ENCODE results near the gene ATP2A1.
"Not testable (repeated sequence)": the region's sequence is repeated elsewhere in the genome, so short reads cannot be mapped to it uniquely, and the experiment has no call there.

The ATP2A1 gene

DNA sequence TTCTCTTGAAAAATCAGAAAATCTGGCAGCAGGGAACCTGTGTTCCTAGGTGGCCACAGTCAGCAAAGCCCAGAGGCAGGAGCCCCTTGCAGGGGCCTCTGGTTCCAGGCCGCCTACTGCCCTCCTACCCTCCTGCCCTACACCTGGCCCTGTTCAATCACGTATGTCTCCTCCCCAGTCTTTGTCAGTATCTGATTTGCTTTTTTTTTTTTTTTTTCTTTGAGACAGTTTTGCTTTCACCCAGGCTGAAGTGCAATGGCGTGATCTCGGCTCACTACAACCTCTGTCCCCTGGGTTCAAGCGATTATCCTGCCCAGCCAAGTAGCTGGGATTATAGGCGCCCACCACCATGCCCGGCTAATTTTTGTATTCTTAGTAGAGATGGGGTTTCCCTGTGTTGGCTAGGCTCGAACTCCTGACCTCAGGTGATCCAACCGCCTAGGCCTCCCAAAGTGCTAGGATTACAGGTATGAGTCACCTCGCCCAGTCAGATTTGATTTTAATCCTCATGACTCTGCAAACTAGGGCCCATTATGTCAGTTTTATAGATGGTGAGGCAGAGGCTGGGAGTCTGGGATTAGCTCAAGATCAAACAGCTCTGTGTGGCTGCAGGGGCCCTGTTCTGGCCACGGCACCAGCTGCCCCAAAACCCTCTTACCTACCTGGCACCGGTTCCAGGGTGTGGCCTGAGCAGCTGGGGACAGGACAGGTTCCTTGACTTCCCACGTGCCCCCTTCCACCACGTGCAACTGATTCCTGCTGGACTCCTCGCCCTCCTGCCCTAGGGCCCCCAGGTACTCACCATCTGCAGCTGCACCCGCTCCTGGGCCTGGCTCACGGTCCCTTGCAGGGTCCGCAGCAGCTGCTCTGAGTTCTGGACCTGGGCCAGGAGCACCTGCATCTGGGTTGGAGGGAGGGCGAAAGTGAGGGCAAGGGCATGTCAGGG is 32.1 kb downstream of the ATP2A1 start:
- no peak for DNase-seq (ENCODE audit: low read depth)

DNA sequence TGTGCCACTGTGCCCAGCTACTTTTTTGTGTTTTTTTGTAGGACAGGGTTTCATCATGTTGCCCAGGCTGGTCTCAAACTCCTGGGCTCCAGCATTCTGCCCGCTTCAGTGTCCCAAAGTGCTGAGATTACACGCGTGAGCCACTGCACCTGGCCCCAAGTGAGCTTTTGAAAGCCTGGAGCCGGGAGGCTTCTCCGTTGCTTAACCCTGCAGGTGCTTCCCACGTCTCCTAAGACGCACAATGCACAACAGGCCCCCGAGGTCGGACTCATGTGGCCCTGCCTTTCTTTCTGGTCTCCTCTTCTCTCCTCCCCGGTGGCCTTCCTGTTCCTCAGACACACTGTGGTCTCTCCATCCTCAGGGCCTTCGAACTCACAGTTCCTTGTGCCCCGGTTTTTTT is 34.3 kb downstream of the ATP2A1 start:
- DNase-seq (ENCODE audit: low read depth), result no peak

DNA sequence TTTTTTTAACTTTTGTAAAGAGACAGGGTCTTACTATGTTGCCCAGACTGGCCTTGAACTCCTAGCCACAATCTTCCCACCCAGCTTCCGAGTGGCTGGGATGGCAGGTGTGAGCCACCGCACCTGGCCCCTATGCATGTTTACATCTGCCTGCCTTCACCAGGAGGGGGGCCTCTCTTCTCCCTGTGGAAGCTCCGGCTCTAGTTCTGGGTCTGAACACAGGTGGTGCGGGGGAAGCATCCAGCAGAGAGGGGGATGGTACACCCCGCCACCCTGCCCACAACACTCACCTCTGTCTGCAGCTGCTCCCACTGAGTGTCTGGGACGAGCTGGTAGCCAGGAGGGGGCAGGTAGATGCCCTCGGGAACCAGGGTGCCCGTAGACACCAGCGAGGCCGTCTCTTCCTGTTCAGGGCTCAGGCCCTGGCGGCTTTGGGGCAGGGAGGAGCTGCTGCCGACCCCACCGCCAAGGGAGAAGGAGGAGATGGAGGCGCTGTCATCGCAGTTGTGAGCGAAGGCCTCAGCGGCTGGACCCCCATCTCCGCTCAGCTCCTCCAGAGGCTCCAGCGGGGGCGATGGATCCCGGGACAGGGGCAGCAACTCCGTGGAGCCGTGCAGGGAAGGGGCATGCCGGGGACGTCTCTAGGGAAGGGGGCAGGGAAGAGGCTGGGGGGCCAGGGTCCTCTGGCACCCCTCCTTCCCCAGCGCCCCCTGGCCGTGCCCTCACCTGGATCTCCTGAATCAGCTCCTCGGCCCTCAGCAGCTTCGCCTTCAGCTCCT is 35.8 kb downstream of the ATP2A1 start:
- DNase-seq (ENCODE audit: low read depth), result no peak

DNA sequence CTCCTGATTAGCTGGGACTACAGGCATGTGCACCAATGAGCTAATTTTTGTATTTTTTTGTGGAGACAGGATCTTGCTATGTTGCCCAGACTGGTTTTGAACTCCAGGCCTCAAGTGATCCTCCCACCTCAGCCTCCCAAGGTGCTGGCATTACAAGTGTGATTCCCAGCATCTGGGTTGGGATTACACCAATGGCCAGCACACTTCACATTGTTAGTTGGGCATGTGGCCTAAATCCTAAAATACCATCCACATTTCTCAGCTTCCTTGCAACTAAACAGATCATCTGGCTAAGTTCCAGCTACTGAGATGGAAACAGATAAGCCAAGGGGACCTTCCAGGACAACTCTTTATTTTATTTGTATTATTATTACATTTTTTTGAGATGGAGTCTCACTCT is 36.9 kb downstream of the ATP2A1 start:
- peak; percentile 49 for DNase-seq (ENCODE audit: low read depth)

DNA sequence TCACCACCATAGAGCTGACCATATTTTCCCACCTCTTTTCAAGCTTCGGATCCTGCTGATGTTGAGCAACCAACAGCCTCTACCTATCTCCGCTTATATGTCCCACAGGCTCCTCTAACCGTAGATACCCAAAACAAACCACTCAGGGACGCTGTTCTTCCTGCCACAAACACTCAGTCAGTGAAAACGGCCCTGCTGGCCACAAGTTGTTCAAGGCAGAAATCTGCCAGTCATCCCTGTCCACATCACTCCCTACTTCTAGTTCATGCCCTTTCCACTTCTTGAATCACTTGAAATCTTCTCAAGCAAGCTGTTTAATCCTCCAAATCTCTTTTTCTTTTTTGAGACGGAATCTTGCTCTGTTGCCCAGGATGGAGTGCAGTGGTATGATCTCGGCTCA is 38.8 kb downstream of the ATP2A1 start:
- DNase-seq (ENCODE audit: low read depth), result no peak

DNA sequence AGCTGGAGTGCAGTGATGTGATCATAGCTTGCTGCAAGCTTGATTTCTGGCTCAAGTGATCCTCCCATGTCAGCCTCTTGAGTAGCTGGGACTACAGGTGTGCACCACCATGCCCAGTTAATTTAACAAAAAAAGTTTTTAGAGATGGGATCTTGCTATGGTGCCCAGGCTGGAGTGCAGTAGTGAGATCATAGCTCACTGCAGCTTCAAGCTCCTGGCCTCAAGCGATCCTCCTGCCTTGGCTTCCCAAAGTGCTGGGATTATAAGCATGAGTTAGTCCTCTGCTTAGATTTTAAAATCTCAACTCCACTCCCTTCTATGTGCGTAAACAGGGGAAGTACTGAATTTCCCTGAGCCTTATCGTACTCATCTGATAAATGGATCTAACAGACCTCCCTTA is 40.4 kb downstream of the ATP2A1 start:
- DNase-seq (ENCODE audit: low read depth), result no peak

DNA sequence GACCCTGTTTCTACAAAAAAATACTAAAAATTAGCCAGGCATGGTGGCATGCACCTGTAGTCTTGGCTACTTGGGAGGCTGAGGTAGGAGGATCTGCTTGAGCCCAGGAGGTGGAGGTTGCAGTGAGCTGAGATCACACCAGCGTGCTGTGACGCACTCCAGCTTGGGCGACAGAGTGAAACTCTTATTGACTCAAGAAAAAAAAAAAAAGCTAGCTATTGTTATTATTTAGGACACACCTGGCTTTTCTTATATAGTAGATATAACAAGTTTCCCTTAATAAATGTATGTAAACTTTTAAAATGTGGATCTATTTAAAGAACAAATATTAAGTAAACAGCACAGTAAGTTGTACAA is 44.9 kb downstream of the ATP2A1 start:
- no peak for DNase-seq (ENCODE audit: low read depth)

DNA sequence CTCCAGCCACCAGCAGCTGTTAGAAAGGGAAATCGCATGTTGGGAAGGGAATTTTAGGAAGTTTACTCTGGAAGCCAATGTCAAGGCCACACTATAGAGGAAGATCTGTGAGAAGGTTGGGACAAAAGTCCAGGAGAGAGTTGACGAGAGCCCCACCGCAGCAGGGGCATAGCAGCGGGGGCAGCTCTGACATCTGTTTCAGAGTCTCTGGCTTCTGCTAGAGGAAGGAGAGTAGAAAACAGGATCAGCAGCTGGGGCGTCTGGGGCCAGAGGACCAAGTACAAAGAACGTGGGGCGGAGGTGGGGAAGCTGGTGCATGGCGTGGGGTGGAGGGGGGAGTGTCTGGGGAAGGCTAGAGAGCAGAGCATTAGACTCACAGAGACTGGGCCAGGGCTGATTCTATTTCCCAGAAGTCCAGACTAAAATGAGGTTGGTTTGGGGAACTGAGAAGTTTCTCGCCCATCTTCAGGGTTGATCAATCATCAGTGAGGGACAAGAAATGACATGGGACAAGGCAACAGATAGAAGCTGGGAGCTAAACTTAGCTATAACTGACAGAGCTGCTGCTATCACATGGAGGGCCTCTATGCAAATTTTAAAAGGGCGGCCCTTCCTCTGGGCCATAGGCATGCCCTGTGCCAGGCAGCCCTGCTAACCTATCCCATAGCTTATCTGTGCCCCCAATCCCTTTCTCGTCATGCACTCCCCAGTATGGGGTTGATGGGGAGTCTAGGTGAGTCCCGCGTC is 45.5 kb downstream of the ATP2A1 start:
- no peak for DNase-seq (ENCODE audit: low read depth)

DNA sequence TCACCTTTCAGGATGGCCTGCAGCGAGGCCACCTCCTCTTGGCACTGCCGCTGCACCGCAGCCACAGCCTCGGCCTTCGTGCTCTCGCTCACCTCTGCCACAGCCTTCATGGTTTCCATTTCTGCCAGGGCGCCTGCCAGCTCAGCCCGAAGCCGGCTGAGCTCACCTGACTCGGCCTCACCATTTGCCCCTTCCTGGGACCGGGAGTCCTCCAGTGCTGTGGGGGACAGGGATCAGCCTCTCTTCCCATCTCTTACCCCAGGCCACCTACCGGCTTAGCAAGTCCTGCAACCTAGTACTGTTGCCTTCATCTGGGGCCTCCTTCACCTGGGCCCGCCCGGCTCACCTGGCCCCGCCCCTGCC is 46.1 kb downstream of the ATP2A1 start:
- DNase-seq (ENCODE audit: low read depth), result no peak

DNA sequence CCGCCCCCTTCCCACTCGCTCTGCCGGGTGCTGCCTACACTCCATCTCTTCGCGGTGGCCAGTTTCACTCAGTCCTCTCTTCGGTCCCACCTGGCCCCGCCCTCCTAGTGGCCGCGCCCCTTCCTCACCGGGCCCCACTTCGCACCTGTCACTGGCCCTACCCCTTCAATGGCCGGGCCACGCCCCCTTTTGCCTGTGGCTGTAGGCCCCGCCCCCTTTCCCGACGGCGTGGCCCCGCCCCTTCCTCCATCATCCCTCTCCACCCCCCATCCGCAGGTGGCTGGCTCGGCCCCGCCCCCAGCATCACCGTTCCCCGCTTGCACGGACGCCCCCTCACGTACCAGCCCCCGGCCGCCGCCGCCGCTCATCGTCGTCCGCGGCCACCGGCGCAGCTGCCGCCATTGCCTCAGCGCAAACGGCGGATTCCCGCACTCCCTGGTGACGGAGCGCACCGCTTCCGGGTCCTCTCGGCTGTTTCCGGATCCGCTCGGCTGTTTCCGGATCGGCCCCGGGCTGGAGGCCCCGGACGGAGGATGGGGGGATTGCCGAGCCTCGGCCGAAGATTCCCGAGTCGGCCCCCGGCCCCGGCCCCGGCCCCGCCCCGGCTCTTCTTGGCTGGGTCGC is 46.6 kb downstream of the ATP2A1 start, which contains the start of gene RABEP2:
TSS of gene RABEP2 (minus strand) at position 477 of the 624 bp plus-strand sequence. CDS start at position 402, 75 bp downstream.
- DNase-seq (ENCODE audit: low read depth), result peak; percentile 74

DNA sequence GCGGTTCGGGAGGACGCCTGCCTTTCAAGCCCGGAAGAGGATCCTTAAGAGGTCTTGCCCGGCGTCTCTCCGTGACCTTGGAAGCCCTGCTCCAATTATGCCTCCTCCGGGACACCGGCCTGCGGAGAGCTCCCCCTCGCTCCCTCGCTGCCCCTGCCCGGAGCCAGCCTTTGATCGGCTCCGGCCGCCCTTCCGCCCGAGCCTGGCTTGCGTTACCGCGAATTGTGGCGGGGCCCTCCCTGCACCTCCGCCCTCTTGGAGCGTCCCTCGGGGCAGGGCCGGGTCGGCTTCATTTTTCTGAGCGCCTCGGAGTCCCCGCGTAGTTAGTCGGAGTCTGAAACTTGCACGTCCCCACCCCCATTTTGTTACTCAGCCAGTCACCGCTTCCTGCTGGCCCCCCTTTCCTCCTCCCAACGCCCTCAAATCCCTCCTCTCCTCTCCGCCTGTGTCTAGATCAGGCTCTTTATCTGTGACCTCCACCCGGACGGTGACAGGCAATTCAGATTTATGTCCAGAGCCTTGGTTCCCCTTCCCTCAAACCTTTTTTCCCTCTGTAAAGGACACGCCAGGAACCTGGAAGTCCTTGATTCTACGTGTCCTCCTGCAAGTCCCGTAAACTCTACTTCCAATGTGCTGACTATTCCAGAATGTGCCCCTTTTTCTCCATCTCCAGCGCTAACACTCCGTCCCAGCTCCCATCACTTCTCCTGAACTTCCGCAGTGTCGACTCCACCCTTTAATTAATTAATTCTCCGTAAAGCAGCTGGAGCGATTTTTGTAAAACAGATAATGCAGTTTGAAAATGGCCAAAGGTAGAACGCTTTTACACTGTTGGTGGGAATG is 47.3 kb downstream of the ATP2A1 start:
- peak; percentile 54 for DNase-seq (ENCODE audit: low read depth)

DNA sequence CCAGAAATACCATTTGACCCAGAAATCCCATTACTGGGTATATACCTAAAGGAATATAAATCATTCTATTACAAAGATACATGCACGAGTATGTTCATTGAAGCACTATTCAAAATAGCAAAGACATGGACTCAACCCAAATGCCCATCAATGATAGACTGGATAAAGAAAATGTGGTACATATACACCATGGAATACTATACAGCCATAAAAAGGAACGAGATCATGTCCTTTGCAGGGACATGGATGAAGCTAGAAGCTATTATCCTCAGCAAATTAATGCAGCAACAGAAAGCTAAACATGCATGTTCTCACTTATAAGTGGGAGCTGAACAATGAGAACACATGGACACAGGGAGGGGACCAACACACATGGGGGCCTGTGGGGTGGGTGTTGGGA is 48.0 kb downstream of the ATP2A1 start:
- not testable (repeated sequence) for DNase-seq (ENCODE audit: low read depth)

DNA sequence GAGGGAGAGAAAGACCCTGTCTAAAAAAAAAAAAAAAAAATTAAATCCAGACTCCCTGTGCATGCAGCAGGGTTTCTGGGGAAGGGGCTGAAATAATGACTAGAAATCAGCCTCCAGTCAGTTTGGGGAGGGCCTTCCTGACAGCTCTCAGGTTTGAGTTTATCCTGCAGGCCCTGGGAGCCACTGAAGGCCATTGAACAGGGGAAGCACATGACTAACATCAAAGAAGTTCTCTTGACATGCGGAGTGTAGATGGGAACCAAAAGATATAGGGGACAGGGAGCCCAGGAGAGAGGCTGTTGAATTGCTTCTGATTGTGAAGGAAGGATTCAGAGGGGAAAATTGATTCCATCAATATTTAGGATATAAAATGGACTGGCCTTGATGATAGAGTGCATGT is 49.5 kb downstream of the ATP2A1 start:
- no peak for DNase-seq (ENCODE audit: low read depth)

DNA sequence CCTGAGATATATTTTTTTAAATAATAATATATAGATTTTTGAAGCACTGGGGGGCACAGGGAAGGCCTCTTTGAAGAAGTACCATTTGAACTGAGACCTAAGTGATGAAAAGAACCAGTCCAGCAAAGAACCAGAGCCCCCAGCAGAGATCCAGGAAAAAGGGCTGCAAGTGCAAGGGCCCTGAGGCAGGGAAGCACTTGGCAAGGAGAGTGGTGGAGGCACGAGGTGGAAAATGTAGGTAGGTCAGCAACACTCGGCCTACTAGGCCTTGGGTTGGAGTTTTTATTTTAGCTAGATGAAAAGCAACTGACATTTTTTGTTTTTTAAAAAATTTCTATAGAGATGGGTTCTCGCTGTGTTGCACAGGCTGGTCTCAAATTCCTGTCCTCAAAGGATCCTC is 51.9 kb downstream of the ATP2A1 start:
- DNase-seq (ENCODE audit: low read depth), result no peak

DNA sequence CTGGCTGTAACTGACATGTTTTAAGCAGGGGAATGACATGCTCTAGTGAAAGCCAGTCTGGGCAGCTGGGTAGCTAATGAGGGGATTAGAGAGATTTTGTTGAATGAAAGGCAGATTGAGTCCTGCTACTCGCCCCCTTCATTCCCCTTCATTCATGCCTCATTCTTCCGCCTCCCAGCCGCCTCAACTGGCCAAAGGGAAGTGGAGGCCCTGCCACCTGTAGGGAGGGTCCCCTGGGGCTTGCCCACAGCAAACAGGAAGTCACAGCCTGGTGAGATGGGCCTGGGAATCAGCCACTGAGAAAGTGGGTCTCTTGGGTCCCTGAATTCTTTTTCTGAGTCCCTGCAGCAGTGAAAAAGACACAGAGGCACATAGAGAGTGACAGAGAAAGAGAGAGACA is 52.4 kb downstream of the ATP2A1 start:
- no peak for DNase-seq (ENCODE audit: low read depth)

DNA sequence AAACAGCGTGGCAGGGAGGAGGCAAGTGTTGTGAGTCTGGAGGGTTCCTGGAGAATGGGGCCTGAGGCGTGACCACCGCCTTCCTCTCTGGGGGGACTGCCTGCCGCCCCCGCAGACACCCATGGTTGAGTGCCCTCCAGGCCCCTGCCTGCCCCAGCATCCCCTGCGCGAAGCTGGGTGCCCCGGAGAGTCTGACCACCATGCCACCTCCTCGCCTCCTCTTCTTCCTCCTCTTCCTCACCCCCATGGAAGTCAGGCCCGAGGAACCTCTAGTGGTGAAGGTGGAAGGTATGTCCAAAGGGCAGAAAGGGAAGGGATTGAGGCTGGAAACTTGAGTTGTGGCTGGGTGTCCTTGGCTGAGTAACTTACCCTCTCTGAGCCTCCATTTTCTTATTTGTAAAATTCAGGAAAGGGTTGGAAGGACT is 53.5 kb downstream of the ATP2A1 start, which contains the start of gene CD19:
TSS of gene CD19 (plus strand) at position 171 of the 425 bp plus-strand sequence. CDS start at position 201, 30 bp downstream.
- no peak for DNase-seq (ENCODE audit: low read depth)

DNA sequence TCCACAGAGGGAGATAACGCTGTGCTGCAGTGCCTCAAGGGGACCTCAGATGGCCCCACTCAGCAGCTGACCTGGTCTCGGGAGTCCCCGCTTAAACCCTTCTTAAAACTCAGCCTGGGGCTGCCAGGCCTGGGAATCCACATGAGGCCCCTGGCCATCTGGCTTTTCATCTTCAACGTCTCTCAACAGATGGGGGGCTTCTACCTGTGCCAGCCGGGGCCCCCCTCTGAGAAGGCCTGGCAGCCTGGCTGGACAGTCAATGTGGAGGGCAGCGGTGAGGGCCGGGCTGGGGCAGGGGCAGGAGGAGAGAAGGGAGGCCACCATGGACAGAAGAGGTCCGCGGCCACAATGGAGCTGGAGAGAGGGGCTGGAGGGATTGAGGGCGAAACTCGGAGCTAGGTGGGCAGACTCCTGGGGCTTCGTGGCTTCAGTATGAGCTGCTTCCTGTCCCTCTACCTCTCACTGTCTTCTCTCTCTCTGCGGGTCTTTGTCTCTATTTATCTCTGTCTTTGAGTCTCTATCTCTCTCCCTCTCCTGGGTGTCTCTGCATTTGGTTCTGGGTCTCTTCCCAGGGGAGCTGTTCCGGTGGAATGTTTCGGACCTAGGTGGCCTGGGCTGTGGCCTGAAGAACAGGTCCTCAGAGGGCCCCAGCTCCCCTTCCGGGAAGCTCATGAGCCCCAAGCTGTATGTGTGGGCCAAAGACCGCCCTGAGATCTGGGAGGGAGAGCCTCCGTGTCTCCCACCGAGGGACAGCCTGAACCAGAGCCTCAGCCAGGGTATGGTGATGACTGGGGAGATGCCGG is 54.3 kb downstream of the ATP2A1 start:
- DNase-seq (ENCODE audit: low read depth), result no peak

DNA sequence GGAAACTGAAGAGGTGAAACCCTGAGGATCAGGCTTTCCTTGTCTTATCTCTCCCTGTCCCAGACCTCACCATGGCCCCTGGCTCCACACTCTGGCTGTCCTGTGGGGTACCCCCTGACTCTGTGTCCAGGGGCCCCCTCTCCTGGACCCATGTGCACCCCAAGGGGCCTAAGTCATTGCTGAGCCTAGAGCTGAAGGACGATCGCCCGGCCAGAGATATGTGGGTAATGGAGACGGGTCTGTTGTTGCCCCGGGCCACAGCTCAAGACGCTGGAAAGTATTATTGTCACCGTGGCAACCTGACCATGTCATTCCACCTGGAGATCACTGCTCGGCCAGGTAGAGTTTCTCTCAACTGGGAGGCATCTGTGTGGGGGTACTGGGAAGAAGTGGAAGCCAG is 54.9 kb downstream of the ATP2A1 start:
- DNase-seq (ENCODE audit: low read depth), result no peak

DNA sequence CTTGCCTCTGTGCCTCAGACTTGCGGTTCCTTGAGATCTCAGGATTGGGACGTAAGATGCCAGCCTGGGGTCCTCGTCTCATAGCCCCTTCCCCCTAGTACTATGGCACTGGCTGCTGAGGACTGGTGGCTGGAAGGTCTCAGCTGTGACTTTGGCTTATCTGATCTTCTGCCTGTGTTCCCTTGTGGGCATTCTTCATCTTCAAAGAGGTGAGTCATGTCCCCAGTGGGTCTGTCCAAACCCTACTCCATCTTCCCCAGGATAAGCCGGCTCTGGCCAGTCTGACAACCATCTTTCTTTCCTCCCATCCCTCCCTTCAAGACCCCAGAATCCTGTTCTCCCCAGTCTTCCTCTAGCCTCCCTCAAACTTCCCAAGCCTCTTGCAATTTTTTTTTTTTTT is 57.1 kb downstream of the ATP2A1 start:
- no peak for DNase-seq (ENCODE audit: low read depth)
